ENCODE results near the gene CTDSPL.

- no peak for TF ChIP-seq POLR2AphosphoS5 (IDR thresholded peaks at IDR 0.05; ENCODE audit: low read depth, low read length)
- TF ChIP-seq POLR2A (IDR thresholded peaks at IDR 0.05; ENCODE audit: low read depth, low read length): no peak
Measured at GRCh38 chr3:37899711-37900306, 38.1 kb downstream of the CTDSPL start.

All from GM12892 (cell line).